CD4-positive, alpha-beta T cell (primary cell): ENCODE data around the gene CLEC16A. TPM values are rescaled to one million over a fixed set of nuclear protein-coding genes. Genes with fewer than 3 reads are reported as not detected.

Source experiments
- ATAC-seq: fragments of 200-7000 bp; cut with Tn5 transposase; one replicate; pipeline ENCODE4 v1.10.0; 2022; ENCODE audit warnings: mild to moderate bottlenecking; ENCODE audit not compliant: poor library complexity
- CTCF ChIA-PET: fragments of 350-600 bp; sonication (Branson Sonifier 250); formaldehyde crosslinking; loops from one replicate; lab custom pipeline; 2021; ENCODE audit warnings: antibody characterized with exemption, inconsistent platforms; lab: Charles Lee
- POLR2A ChIA-PET: fragments of 350-600 bp; sonication (Branson Sonifier 250); formaldehyde crosslinking; loops from one replicate; lab custom pipeline; 2021; ENCODE audit warnings: antibody characterized with exemption, inconsistent platforms; lab: Charles Lee
- DNase-seq, 14 experiments: peaks; one replicate each; pipeline ENCODE4 v3.0.0-alpha.2; 2013 to 2020; ENCODE audit warnings: mixed read lengths in 2 of 14
- H3K27ac ChIP-seq, 2 donors: one replicate each; pipeline versions ENCODE4 v1.5.1 to v1.7.0; 2013; ENCODE audit warnings: low read length in 2 of 2, low read depth in 1 of 2, mild to moderate bottlenecking in 1 of 2
- H3K27me3 ChIP-seq, 2 experiments: 1 replicate in 1 of 2; 2 replicates in 1 of 2; pipeline versions ENCODE4 v1.6.1 to v1.7.0; 2013; ENCODE audit warnings: low read length in 2 of 2, control low read depth in 1 of 2, mild to moderate bottlenecking in 1 of 2, moderate library complexity in 1 of 2; ENCODE audit not compliant: insufficient read depth in 2 of 2, control insufficient read depth in 1 of 2
- H3K36me3 ChIP-seq: one replicate; pipeline ENCODE4 v1.6.1; 2013; ENCODE audit warnings: low read length, control low read depth; ENCODE audit not compliant: insufficient read depth
- H3K4me1 ChIP-seq: one replicate; pipeline ENCODE4 v1.6.1; 2013; ENCODE audit warnings: low read length, control low read depth; ENCODE audit not compliant: insufficient read depth
- H3K4me3 ChIP-seq: one replicate; pipeline ENCODE4 v1.5.1; 2013; ENCODE audit warnings: mild to moderate bottlenecking, low read length, moderate library complexity
- H3K9me3 ChIP-seq, 2 experiments: 1 replicate in 1 of 2; 2 replicates in 1 of 2; pipeline versions ENCODE4 v1.6.1 to v1.7.0; 2013; ENCODE audit warnings: low read length in 2 of 2, mild to moderate bottlenecking in 2 of 2, control low read depth in 1 of 2, moderate library complexity in 1 of 2; ENCODE audit not compliant: control insufficient read depth in 1 of 2, insufficient read depth in 1 of 2
- H3K27ac Mint-ChIP-seq: one replicate; pipeline ENCODE4 v1.8.0; 2020; ENCODE audit warnings: mixed read lengths
- H3K27me3 Mint-ChIP-seq: one replicate; pipeline ENCODE4 v1.8.0; 2021; ENCODE audit warnings: mixed read lengths
- H3K36me3 Mint-ChIP-seq: one replicate; pipeline ENCODE4 v1.8.0; 2021; ENCODE audit warnings: low read depth, mixed read lengths
- H3K4me1 Mint-ChIP-seq: one replicate; pipeline ENCODE4 v1.8.0; 2021; ENCODE audit warnings: low read depth, mixed read lengths
- H3K4me3 Mint-ChIP-seq: one replicate; pipeline ENCODE4 v1.8.0; 2020; ENCODE audit warnings: mild to moderate bottlenecking, mixed read lengths
- H3K9me3 Mint-ChIP-seq: one replicate; pipeline ENCODE4 v1.8.0; 2020; ENCODE audit warnings: mixed read lengths
- CTCF ChIP-seq: fragments of 200-600 bp; IDR thresholded peaks from one replicate; pipeline ENCODE4 v1.8.0; 2022; ENCODE audit warnings: antibody characterized with exemption, mild to moderate bottlenecking
- intact Hi-C, 2 experiments: fragments of 100-400 bp; cut with DNase I in 1 of 2; cut with micrococcal nuclease in 1 of 2; formaldehyde crosslinking; loops; one replicate each; pipeline versions ENCODE4 v1.15.1 to v1.9.0; 2023 to 2025; cut with DNase I, micrococcal nuclease
- total RNA-seq, 174 experiments: library from RNA in 2 of 174; stranded (reverse) in 2 of 174; gene quantifications; one replicate each; pipeline ENCODE4 v1.2.3 and lab custom pipeline; 2021 to 2026

Gene CLEC16A
- total RNA-seq, 2 experiments from 2014 or later, result 21.7 to 22.7 TPM

GRCh38 chr16:11152677-11153331 lies 208.4 kb downstream of the CLEC16A start:
- no peaks in the 10 kb centered on the region for H3K27me3 Mint-ChIP-seq
- H3K4me3 Mint-ChIP-seq, result no peak overlapping the region
- Histone ChIP-seq H3K27me3 (no peaks in the 10 kb centered on the region), H3K9me3 (no peaks in the 10 kb centered on the region), H3K36me3 (peaks cover 3% of the 10 kb centered on the region), H3K4me3 (no peak overlapping the region), H3K4me1 (peaks cover 3% of the 10 kb centered on the region), H3K27ac (no peak overlapping the region)
- CTCF ChIA-PET, result no interaction called here
- intact Hi-C loops, result no loop called here
- DNase-seq (peak in 1 of 14 experiments; percentile 23), ATAC-seq (no peak)
- H3K36me3 Mint-ChIP-seq, result no peaks in the 10 kb centered on the region
- H3K27ac Mint-ChIP-seq, result no peak overlapping the region
- POLR2A ChIA-PET, result no interaction called here
- no peak for TF ChIP-seq CTCF
- H3K9me3 Mint-ChIP-seq, result no peaks in the 10 kb centered on the region
- H3K4me1 Mint-ChIP-seq, result peaks cover 4% of the 10 kb centered on the region

GRCh38 chr16:11155284-11155806 lies 211.0 kb downstream of the CLEC16A start:
- no peak for TF ChIP-seq CTCF
- ATAC-seq (no peak), DNase-seq (no peak)
- CTCF ChIA-PET, result no interaction called here
- Histone ChIP-seq H3K4me1 (peaks cover 3% of the 10 kb centered on the region), H3K9me3 (no peaks in the 10 kb centered on the region), H3K36me3 (no peaks in the 10 kb centered on the region), H3K27ac (no peak overlapping the region), H3K4me3 (no peak overlapping the region), H3K27me3 (no peaks in the 10 kb centered on the region)
- Mint-ChIP-seq H3K36me3 (no peaks in the 10 kb centered on the region), H3K4me3 (no peak overlapping the region), H3K9me3 (no peaks in the 10 kb centered on the region), H3K27me3 (no peaks in the 10 kb centered on the region), H3K27ac (no peak overlapping the region), H3K4me1 (peaks cover 4% of the 10 kb centered on the region)
- intact Hi-C loops, result no loop called here
- POLR2A ChIA-PET, result no interaction called here

- H3K27me3 ChIP-seq, result no peaks in the 10 kb centered on the region
- ATAC-seq (no peak), DNase-seq (no peak)
- no peaks in the 10 kb centered on the region for H3K36me3 ChIP-seq
- H3K27me3 Mint-ChIP-seq, result no peaks in the 10 kb centered on the region
- no peak overlapping the region for H3K27ac Mint-ChIP-seq
- no peaks in the 10 kb centered on the region for H3K9me3 ChIP-seq
- no peak overlapping the region for H3K4me3 Mint-ChIP-seq
- intact Hi-C loops, result no loop called here
- POLR2A ChIA-PET, result no interaction called here
- CTCF ChIA-PET, result no interaction called here
- H3K36me3 Mint-ChIP-seq, result no peaks in the 10 kb centered on the region
- H3K27ac ChIP-seq, result no peak overlapping the region
- no peaks in the 10 kb centered on the region for H3K9me3 Mint-ChIP-seq
- TF ChIP-seq CTCF, result no peak
- peaks cover 3% of the 10 kb centered on the region for H3K4me1 ChIP-seq
- H3K4me1 Mint-ChIP-seq, result peaks cover 4% of the 10 kb centered on the region
- no peak overlapping the region for H3K4me3 ChIP-seq
These were observed 212.0 kb downstream of the CLEC16A start for GRCh38 chr16:11156401-11156800.
